IPS-NIHi7 (cell line): Measurements from ENCODE around the gene PTEN.
A peak's percentile ranks its signal among the peaks of the same experiment; 100 is the strongest.
"Not testable (repeated sequence)": the region's sequence is repeated elsewhere in the genome, so short reads cannot be mapped to it uniquely, and the experiment has no call there.

Experiments used
- DNase-seq: peaks from one replicate; pipeline ENCODE4 v3.0.0; 2012; ENCODE audit warnings: mixed read lengths; ENCODE audit errors: extremely low spot score

The PTEN gene

DNA sequence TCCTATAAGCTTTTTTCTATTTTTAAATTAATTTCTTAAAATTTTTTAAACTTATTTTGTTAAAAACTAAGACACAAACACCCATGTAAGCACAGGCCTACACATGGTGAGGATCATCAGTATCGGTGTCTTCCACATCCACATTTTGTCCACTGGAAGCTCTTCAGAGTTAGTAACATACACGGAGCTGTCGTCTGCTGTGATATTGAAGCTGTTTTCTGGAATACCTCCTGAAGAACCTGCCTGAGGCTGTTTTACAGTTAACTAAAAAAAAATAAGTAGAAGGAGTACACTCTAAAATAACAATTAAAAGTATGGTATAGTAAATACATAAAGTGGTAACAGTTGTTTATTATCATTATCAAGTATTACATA, 17.8 kb upstream of the PTEN start:
- DNase-seq: no peak

DNA sequence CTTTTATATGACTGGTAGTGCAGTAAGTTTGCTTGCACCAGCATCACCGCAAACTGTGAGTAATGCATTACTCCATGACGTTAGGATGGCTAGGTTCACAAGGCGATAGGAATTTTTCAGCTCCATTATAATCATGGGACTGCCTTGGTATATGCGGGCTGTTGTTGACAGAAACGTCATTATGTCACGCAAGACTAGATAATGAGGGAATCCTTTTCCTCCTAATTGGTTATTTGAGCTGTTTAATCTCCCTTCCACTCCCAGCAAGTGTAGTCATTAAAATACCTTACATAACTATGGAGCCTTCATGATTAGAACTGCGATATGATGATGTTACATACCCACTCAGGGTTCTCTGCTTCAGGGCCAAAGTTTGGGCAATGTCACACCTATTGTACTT, 17.4 kb upstream of the PTEN start:
- no peak for DNase-seq

DNA sequence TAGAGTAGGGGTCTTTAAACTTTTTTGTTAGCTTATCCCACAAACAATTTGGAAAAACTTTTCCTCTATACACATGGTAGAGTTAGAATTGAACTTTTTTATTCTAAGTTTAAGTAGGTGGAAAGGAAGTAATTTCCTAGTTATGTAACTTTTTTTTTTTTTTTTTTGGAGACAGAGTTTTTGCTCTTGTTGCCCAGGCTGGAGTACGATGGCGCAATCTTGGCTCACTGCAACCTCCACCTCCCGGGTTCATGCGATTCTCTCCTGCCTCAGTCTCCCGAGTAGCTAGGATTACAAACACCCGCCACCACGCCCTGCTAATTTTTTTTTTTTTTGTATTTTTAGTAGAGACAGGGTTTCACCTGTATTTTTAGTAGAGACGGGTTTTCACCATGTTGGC, 16.7 kb upstream of the PTEN start:
- not testable (repeated sequence) for DNase-seq

DNA sequence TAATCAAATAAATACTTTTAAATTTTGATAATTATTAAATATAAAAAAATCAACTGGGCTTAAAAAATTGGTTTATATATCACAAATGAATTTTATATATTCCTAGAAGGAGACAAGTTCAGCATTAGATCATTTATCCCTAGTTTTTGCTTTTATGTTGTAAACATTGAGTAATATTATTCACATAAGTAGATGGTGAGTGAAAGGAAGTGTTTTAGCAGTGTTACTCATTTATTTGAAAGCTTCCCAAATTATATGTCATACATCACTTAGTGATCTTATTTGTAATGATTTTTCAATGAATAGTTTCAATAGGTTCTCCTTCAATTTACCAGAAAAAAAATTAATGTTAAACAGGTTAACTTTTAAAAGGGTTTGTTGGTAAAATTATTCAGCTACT, 15.9 kb upstream of the PTEN start:
- DNase-seq: no peak

DNA sequence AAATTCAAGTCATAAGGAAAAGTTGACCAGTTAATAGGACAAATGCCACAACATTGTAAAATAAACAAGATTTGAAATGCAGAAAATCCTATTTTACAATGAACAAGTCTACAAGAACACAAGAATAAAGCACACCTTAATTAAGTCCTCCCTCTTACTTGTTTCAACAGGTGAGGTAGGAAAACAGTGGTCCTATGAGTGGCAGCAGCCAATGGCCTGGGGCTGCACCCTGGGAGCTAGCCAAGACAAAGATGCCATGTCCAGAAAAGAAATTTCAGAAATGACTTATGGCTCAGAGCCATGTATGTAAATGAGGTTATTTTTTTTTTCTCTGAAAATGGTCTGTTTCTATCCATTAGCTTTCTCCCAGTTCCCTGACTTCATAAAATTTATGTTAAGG, 14.4 kb upstream of the PTEN start:
- no peak for DNase-seq

DNA sequence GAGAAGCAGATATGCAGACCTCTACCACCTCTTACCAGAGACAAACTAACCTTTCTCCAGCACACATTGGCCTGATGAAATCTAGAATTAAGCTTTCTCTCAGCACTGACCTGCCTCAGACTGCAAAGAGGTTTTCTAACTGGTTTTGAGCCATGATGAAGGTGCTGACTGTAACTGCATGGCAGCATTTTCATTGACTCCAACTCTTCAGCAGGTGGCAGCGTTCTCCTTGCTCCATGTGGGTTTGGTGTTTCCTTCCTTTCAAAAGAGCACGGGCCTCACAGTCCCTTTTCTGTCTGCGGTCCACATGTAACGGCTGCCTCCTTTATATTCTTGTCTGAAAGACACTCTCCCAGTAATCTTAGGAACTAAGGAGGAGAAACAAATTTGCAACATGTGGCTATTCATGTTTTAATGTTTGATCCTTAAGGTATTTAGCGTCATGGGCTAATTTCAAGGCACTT, 12.7 kb upstream of the PTEN start:
- peak; percentile 71 for DNase-seq

DNA sequence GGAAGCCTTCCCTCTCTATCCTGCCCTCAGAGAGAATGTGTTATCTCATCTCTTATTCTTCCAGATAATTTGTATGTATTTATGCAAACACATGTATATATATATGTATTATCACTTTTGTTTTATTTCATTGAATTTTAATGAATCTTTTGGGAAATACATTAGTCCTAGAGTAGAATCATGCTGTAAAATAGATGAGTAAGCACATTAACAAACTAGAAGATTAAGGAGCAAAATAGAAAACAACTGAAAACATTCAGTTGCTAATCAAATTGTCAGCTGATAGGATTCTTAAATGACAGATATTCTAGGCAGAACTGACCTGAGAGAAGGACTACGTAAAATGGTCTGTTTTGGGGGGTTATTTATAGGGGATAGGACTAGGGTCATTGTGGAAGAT, 11.3 kb upstream of the PTEN start:
- DNase-seq: no peak

DNA sequence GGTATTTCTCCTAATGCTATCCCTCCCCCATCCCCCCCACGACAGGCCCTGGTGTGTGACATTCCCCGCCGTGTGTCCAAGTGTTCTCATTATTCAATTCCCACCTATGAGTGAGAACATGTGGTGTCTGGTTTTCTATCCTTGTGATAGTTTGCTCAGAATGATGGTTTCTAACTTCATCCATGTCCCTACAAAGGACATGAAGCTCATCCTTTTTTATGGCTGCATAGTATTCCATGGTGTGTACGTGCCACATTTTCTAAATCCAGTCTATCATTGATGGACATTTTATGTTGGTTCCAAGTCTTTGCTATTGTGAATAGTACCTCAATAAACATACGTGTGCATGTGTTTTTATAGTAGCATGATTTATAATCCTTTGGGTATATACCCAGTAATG, 8.2 kb upstream of the PTEN start:
- not testable (repeated sequence) for DNase-seq

DNA sequence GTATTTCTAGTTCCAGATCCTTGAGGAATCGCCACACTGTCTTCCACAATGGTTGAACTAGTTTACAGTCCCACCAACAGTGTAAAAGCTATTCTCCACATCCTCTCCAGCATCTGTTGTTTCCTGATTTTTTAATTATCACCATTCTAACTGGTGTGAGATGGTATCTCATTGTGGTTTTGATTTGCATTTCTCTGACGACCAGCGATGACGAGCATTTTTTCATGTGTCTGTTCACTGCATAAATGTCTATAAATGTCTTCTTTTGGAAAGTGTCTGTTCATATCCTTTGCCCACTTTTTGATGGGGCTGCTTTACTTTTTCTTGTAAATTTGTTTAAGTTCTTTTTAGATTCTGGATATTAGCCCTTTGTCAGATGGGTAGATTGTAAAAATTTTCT, 7.8 kb upstream of the PTEN start:
- not testable (repeated sequence) for DNase-seq

DNA sequence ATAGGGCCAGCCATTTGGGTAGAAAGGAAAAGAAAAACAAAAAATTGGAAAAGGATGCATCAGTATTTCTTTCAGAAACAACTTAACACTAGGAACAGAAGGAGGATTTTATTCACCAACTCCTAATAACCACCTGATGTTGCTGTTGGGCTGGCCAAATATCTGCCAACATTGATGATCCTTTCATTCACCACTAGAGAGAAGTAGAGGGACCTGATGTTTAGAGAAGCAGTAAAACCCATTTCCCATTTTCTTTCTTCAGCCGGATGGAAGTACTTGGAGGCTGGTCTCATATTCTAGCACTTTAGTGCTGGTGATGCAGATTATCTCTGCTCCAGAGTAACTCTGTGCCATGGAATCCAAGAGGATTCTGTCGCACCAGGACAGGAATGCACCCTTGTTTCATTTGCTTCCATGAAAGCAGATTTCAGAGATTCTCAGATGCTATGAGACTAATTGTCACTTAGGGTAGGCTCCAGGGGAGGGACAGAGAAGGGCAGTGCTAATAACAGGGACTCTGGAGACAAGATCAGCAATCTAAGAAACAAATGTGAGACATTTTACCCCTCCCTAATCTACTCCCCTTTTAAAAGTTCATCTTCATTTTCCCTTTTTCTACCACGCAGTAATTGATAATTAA, 3.1 kb upstream of the PTEN start:
- peak; percentile 41 for DNase-seq

DNA sequence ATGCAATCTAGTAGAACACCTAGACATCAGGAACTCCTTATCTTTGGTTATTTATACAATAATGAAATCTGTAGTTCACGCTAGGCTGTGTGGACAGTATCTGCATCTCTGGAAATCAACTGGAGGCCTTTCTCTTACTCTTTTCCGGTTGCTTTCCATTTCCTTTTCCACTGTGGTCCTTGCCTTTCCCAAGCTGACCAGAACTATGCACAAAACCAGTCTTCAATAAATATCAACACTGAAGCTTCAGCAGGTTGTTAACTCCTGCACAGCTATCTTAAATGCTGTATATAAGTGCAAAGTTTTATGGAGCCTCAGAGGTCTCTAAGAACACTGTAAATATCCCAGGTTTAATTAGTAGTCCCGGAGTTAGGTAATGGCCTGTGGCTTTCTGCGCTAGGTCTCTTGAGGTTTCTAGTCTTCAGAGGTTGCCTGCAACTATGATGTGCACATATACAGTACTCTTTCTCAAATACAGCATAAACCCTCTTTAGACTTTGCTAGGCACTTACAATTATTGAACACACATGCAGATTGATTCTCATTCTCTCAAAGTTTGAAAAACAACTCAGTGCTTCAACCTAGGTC, 2.5 kb upstream of the PTEN start:
- no peak for DNase-seq

DNA sequence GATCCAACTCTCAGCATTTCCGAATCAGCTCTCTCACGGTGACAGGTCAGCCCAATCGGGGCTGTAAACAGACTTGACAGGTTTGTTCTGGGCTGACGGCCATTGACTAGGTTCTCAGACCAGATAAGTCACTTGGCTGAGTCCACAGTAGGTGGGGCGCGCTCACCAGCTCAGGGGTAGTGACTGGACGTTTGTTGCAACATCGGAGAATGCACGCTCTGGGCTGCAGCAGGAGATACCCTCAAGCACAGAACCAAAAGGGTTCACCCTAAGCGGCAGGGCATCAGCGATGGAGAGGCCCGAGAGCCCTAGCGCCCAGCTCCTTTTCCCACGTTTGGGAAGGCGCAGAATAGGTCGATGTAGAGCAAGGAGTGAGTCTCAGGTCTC, 1.9 kb upstream of the PTEN start:
- peak; percentile 35 for DNase-seq

DNA sequence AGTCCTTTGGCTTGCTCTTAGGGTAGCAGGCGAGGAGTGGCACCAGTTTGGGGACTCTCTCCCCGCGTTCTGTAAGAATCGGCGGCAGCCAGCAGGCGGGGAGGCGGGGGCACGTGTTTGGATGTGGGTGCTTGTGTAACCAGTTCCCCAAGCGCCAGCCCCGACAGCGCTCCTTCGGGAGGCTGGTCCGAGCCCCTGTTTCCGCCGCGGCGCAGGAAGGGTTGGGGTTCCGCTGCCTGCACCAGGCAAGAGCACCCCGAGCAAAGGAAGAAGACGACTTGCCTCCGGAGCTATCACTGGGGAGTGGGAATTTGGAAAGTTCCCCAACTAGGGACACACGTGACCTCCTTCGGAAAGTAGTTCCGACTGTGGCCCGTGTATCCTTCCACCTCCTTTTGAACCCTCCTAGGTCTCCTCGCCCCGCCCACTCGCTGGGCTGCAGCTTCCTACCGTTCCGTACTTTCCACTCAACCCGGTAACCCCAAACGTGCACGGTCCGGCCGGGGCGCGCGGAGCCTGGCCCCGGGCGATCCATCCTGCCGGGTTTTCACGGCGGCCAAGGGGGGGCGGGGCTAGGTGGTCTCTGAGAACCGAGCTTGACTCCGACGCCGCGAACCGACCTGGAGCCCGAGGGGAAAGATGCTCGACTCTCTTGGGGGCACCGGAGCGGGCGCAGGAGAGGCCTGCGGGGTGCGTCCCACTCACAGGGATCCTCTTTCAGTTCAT, 1.3 kb upstream of the PTEN start:
- DNase-seq: peak; percentile 90

DNA sequence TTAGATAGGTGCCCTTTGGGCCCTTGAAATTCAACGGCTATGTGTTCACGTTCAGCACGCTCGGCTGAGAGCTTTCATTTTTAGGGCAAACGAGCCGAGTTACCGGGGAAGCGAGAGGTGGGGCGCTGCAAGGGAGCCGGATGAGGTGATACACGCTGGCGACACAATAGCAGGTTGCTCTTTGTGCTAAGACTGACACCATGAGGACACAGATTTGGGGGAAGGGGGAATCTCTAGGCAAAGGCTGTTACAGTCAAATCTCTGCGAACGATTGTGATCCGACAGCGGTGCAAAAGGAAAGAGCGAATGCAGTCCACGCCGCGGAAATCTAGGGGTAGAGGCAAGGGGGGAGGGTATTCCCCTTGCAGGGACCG, 759 bp upstream of the PTEN start:
- DNase-seq: peak; percentile 16

DNA sequence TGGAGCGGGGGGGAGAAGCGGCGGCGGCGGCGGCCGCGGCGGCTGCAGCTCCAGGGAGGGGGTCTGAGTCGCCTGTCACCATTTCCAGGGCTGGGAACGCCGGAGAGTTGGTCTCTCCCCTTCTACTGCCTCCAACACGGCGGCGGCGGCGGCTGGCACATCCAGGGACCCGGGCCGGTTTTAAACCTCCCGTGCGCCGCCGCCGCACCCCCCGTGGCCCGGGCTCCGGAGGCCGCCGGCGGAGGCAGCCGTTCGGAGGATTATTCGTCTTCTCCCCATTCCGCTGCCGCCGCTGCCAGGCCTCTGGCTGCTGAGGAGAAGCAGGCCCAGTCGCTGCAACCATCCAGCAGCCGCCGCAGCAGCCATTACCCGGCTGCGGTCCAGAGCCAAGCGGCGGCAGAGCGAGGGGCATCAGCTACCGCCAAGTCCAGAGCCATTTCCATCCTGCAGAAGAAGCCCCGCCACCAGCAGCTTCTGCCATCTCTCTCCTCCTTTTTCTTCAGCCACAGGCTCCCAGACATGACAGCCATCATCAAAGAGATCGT, 598 bp downstream of the PTEN start:
- DNase-seq: not testable (repeated sequence)

DNA sequence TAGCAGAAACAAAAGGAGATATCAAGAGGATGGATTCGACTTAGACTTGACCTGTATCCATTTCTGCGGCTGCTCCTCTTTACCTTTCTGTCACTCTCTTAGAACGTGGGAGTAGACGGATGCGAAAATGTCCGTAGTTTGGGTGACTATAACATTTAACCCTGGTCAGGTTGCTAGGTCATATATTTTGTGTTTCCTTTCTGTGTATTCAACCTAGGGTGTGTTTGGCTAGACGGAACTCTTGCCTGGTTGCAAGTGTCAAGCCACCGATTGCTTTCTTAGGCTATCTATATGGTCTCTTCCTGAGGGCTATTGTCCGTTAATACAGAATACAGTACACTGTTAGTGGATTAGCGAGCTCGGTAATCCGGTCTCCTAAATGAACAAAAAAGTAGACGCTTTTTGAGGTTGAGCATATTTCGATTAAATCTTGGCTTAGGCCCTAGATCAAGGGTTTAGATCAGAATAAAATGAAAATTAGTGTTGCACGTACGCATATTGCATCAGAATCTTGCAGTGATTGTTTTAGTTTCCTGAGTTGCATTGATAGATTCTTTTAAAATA, 1.2 kb downstream of the PTEN start:
- DNase-seq: no peak

DNA sequence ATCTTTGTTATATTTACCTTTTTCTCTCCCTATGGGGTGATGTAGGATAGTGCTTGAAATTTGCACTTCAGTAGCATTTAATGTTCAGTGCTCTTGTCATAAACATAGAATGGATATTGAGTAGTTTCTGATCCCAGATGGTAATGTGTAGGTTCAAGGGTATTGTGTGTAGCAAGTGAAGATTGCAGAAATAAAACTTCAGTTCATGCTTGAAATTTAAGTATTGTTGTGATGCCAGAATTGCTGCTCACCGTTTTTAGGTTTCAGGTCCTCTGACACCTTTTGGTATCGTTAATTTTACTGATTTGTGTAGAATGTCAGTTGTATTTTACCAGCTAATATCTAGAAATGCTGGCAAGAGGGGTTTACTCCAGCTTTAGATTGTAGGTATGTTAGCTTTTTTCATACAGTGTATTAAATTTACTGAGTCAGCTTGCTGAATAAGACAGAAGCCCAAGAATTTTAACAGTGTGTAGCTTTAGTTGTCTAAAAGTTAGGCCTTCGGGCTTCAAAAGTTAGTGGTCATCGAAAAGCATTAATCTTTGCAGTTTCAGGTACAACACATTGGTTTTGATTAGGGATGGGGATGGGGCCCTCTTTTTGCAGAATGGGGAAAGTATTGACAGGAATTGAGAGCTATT, 1.9 kb downstream of the PTEN start:
- no peak for DNase-seq

DNA sequence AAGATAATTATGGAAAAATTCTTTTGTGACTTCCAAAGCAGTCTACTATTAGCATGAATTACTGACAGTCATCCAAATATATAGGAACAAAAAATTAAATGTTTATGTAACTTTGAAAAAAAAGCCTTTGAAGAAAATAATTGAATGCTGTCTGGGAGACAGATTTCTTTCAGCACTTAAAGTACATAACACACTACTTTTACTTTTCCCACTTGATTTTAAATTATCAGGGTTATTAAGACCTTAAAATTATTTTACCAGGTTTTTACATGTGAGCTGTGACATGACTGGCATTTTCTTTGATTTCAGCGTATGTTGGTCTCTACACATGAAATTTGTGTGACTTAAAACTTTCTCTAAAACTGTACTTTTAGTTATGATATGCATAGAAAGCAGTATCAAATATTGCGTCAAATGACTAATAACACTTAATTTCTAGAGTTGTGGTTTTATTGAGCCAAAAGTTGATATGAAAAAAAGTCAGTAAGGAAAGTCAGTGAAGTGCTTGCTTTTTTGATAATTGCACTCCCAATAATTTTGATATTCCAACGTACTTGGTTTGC, 3.1 kb downstream of the PTEN start:
- no peak for DNase-seq

DNA sequence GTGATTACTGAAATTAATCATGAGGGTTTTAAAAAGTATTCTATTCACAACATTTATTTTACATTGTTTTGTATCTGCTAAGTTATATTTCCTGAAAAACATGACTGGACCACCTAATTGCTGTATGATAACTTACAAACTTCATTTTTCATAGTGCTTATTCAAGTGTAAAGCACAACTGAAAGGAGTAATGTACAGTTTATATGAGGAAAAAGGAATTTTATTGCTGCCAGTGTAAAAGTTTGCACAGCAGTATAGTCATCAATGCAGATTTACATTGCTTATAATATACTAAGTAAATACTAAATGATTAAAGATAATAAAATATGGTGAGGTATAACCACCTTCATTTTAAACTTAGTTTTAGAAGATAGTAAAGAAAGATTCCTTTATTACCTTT, 4.0 kb downstream of the PTEN start:
- DNase-seq: no peak

DNA sequence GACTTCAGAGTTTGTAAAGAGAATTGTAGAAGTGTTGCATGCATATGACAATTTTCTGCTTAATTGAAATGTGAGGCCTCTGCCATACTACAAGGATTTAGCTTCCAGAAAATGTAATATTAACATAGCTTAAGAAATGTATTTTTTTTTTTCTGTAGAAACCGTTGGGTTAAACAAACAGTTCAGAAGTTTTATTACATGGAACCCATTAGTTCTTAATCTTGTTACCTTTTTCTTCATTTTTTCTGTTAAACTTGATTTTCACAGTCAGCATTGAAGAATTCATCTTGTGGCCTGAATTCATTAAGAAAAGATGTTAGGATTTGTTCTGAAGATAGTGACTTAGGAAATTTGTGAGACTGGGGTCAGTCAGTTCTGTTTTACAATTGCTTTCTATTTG, 4.9 kb downstream of the PTEN start:
- DNase-seq: no peak

DNA sequence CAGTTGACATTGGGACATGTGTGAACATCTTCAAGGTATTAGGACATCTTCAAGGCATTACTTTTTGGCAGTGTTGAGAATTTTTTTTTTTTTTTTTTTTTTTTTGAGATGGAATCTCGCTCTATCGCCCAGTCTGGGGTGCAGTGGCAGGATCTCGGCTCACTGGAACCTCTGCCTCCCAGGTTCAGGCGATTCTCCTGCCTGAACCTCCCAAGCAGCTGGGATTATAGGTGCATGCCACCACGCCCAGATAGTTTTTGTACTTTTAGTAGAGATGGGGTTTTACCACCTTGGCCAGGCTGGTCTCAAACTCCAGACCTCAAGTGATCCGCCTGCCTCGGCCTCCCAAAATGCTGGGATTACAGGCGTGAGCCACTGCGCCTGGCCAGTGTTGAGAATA, 5.7 kb downstream of the PTEN start:
- DNase-seq: not testable (repeated sequence)
